ENCODE measurements around the gene C10orf71.

Gene C10orf71

DNA sequence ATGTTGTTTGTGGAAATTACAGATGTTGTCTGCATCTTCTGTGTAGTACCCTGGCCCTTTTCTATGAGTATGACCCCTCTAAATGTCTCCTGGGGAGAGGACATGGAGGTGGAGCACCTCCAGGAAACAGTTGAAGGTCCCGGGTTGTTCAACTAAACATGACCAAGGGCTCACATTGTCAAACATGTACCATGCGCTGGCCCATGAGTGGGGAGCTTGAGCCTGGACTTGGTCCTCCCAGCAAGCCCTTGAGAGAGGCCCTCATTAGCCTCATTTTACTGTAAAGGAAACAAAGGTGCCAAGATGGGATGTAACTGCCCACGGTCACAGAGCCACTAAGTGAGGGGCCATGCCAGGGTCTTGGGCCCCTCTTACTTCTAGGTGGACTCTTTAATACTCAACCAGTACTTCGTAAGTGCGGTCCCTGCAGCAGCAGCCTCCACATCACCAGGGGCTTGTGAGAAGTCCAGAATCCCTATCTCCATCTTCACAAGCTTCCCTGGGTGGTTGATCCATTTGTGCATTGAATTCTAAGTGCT, 31.2 kb downstream of the C10orf71 start:
- CTCF ChIA-PET = no interaction called here
- no peak for DNase-seq (ENCODE audit: low read depth, low spot score)
- POLR2A ChIA-PET = no interaction called here
- H3K4me3 ChIP-seq (ENCODE audit: low read depth, low read length) = no peak overlapping the region
- TF ChIP-seq, protein P1, sequence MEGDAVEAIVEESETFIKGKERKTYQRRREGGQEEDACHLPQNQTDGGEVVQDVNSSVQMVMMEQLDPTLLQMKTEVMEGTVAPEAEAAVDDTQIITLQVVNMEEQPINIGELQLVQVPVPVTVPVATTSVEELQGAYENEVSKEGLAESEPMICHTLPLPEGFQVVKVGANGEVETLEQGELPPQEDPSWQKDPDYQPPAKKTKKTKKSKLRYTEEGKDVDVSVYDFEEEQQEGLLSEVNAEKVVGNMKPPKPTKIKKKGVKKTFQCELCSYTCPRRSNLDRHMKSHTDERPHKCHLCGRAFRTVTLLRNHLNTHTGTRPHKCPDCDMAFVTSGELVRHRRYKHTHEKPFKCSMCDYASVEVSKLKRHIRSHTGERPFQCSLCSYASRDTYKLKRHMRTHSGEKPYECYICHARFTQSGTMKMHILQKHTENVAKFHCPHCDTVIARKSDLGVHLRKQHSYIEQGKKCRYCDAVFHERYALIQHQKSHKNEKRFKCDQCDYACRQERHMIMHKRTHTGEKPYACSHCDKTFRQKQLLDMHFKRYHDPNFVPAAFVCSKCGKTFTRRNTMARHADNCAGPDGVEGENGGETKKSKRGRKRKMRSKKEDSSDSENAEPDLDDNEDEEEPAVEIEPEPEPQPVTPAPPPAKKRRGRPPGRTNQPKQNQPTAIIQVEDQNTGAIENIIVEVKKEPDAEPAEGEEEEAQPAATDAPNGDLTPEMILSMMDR (IDR thresholded peaks at IDR 0.05; ENCODE audit: insufficient read depth, low read length, missing control alignments) = no peak

DNA sequence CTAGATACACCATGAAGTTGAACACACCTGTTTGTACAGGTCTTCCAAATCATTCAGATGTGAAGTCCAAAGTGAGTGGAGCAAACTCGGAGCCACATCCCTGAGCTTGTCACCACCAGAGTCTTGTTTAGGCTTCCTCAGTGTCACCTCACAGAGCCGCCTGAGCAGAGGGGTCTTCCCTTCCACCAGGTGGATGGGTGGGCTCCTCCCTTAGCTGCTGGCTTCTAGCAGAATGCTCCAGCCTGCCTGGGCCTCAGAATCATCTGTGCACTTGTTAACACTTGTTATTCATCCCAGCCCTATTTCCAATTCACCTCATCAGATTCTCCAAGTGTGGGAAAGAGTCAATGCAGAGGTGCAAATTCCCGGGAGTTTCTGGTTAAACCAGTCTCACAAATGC, 32.5 kb downstream of the C10orf71 start:
- no peak overlapping the region for H3K4me3 ChIP-seq (ENCODE audit: low read depth, low read length)
- ChIA-PET POLR2A (no interaction called here), CTCF (no interaction called here)
- TF ChIP-seq, protein P1 (IDR thresholded peaks at IDR 0.05; ENCODE audit: insufficient read depth, low read length, missing control alignments) = no peak
- no peak for DNase-seq (ENCODE audit: low read depth, low spot score)

DNA sequence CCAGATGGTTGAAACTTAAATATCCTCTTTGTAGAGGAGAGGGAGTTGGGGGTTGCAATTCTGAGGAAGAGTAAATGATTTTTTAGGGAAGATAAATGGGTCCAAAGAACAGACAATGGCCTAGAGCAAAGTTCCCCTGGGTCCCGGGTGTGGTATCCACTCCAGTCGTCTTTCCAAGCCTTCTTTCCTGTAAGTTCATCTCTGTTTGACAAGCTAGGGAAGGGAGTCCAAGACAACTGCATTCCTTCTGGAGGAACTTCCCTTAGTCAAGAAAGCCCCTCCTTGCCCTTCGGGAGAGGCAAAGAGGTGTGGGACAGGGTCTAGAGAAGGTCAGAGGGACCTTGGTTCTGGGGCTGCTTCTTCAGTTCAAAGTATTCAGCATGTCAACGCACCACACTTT, 33.4 kb downstream of the C10orf71 start:
- CTCF ChIA-PET = no interaction called here
- TF ChIP-seq, protein P1 (IDR thresholded peaks at IDR 0.05; ENCODE audit: insufficient read depth, low read length, missing control alignments) = no peak
- no peak overlapping the region for H3K4me3 ChIP-seq (ENCODE audit: low read depth, low read length)
- POLR2A ChIA-PET = no interaction called here
- no peak for DNase-seq (ENCODE audit: low read depth, low spot score)

DNA sequence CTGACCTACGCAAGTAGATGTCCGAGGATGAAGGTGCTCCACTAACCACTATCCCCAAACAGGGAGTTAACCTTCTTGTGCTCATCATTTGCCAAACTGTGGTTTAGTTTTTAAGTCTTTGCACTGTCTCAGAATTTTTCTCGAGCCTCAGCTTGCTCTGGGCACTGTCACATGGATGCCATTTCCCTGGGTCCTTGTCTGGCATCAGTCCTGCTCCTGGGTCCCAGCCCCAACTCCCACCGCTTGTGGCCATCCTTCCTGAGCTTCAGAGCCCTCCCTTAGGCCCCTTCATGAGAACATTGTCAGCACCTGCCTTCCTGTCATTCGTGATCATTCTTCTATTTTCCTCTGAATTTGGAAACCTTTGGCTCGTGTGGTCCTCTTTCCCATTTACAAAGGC, 33.8 kb downstream of the C10orf71 start:
- H3K4me3 ChIP-seq (ENCODE audit: low read depth, low read length) = no peak overlapping the region
- TF ChIP-seq, protein P1 (IDR thresholded peaks at IDR 0.05; ENCODE audit: insufficient read depth, low read length, missing control alignments) = no peak
- no peak for DNase-seq (ENCODE audit: low read depth, low spot score)
- CTCF ChIA-PET = no interaction called here
- POLR2A ChIA-PET = no interaction called here

DNA sequence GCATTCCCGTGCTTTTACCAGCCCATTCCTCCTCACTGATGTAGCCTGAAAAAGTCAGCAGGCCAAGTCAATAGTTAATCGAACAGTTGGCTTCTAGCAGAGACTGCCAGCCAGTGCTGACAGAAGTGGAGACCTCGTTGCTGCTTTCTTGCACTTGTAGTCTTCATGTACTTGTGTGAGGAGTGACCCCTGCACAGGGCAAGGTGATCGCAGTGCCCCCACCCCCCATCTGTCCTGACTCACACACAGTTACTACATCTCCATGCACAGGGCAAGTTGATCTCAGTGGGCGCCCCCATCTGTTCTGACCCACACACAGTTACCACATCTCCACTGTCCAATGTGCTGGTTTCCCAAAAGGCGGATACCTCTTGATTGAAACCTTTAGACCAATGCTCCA, 34.2 kb downstream of the C10orf71 start:
- H3K4me3 ChIP-seq (ENCODE audit: low read depth, low read length) = no peak overlapping the region
- DNase-seq (ENCODE audit: low read depth, low spot score) = no peak
- ChIA-PET CTCF (no interaction called here), POLR2A (no interaction called here)
- TF ChIP-seq, protein P1 (IDR thresholded peaks at IDR 0.05; ENCODE audit: insufficient read depth, low read length, missing control alignments) = no peak

DNA sequence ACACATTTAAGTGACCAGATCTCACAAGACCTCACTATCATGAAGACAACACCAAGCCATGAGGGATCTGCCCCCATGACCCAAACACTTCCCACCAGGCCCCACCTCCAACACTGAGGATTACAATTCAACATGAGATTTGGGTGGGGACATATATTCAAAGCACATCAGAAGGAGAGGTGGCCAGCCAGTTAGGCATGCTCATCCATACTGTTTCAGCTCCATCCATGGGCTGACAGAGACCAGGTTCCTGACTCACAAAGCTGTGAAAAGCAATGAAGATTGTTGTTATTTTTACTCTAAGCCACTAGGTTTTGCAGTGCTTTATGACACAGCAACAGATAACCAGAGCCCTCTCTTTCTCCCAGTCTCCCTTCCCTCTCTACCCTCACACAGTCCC, 36.0 kb downstream of the C10orf71 start:
- TF ChIP-seq, protein P1 (IDR thresholded peaks at IDR 0.05; ENCODE audit: insufficient read depth, low read length, missing control alignments) = no peak
- ChIA-PET CTCF (no interaction called here), POLR2A (no interaction called here)
- no peak for DNase-seq (ENCODE audit: low read depth, low spot score)
- H3K4me3 ChIP-seq (ENCODE audit: low read depth, low read length) = no peak overlapping the region

All from AG04449 (cell line).